ENCODE measurements around the gene JAG1.

JAG1 gene

GRCh38 chr20:10652660-10653261 lies 21.0 kb downstream of the JAG1 start:
- DNase-seq (ENCODE audit: low read depth): no peak

- DNase-seq (ENCODE audit: low read depth): no peak
Measured at GRCh38 chr20:10652185-10652584, 21.6 kb downstream of the JAG1 start.

- no peak for DNase-seq (ENCODE audit: low read depth)
Measured at GRCh38 chr20:10651227-10651990, 22.4 kb downstream of the JAG1 start.

- DNase-seq (ENCODE audit: low read depth): no peak
Measured at GRCh38 chr20:10649797-10650160, 24.0 kb downstream of the JAG1 start.

GRCh38 chr20:10649080-10649796 lies 24.6 kb downstream of the JAG1 start:
- DNase-seq (ENCODE audit: low read depth): no peak

- peak; percentile 76 for DNase-seq (ENCODE audit: low read depth)
Measured at GRCh38 chr20:10648651-10649050, 25.1 kb downstream of the JAG1 start.

GRCh38 chr20:10647909-10648308 lies 25.9 kb downstream of the JAG1 start:
- DNase-seq (ENCODE audit: low read depth): no peak

- DNase-seq (ENCODE audit: low read depth): no peak
Measured at GRCh38 chr20:10647471-10647870, 26.3 kb downstream of the JAG1 start.

GRCh38 chr20:10646886-10647420 lies 26.8 kb downstream of the JAG1 start:
- DNase-seq (ENCODE audit: low read depth): no peak

- DNase-seq (ENCODE audit: low read depth): no peak
Measured at GRCh38 chr20:10646006-10646405, 27.8 kb downstream of the JAG1 start.

GRCh38 chr20:10645205-10645570 lies 28.6 kb downstream of the JAG1 start:
- no peak for DNase-seq (ENCODE audit: low read depth)

- no peak for DNase-seq (ENCODE audit: low read depth)
Measured at GRCh38 chr20:10644458-10645204, 29.2 kb downstream of the JAG1 start.

- DNase-seq (ENCODE audit: low read depth): no peak
Measured at GRCh38 chr20:10643560-10643873, 30.3 kb downstream of the JAG1 start.

- DNase-seq (ENCODE audit: low read depth): no peak
Measured at GRCh38 chr20:10642856-10643559, 30.8 kb downstream of the JAG1 start.

GRCh38 chr20:10641893-10642292 lies 31.9 kb downstream of the JAG1 start:
- DNase-seq (ENCODE audit: low read depth): no peak

GRCh38 chr20:10641467-10641866 lies 32.3 kb downstream of the JAG1 start:
- DNase-seq (ENCODE audit: low read depth): no peak

GRCh38 chr20:10640897-10641296 lies 32.9 kb downstream of the JAG1 start:
- DNase-seq (ENCODE audit: low read depth): no peak

GRCh38 chr20:10639737-10640556 lies 33.9 kb downstream of the JAG1 start:
- DNase-seq (ENCODE audit: low read depth): no peak

GRCh38 chr20:10639077-10639736 lies 34.6 kb downstream of the JAG1 start:
- DNase-seq (ENCODE audit: low read depth): no peak

GRCh38 chr20:10637563-10637962 lies 36.2 kb downstream of the JAG1 start:
- DNase-seq (ENCODE audit: low read depth): no peak
